Measurements from ENCODE around the gene NRIP1.

NRIP1 gene

GRCh38 chr21:14981246-14981645 is 83.6 kb downstream of the NRIP1 start:
- Histone ChIP-seq H3K18ac (ENCODE audit: low read depth in 1 of 2, low read length in 2 of 2) (no peak overlapping the region), H2BK15ac (ENCODE audit: low read depth, poor library complexity, severe bottlenecking) (no peak overlapping the region), H3K4me3 (ENCODE audit: insufficient read depth in 1 of 2, low read depth in 1 of 2, low read length in 2 of 2) (no peak overlapping the region), H3K27ac (ENCODE audit: low read length, poor library complexity, severe bottlenecking) (no peak overlapping the region), H3K79me1 (replicated peaks; ENCODE audit: low read length, poor library complexity, severe bottlenecking) (peaks cover 20% of the 10 kb centered on the region), H2BK12ac (ENCODE audit: low read length in 2 of 2) (no peak overlapping the region), H3K14ac (ENCODE audit: low read length in 2 of 2) (no peak overlapping the region), H3K27me3 (ENCODE audit: control insufficient read depth in 1 of 2, insufficient read depth in 1 of 2, low read length in 2 of 2) (no peaks in the 10 kb centered on the region), H3K23ac (ENCODE audit: low read length in 2 of 2) (no peak overlapping the region), H3K9ac (ENCODE audit: low read length) (no peak overlapping the region), H3K4ac (ENCODE audit: low read depth in 1 of 2, low read length in 2 of 2) (no peak overlapping the region), H3K4me2 (ENCODE audit: low read length, poor library complexity, severe bottlenecking) (no peak overlapping the region), H4K91ac (ENCODE audit: low read length) (no peak overlapping the region), H2AFZ (ENCODE audit: low read depth, low read length) (no peak overlapping the region), H3K4me1 (ENCODE audit: control insufficient read depth, insufficient read depth, low read depth, low read length) (no peaks in the 10 kb centered on the region), H2BK120ac (ENCODE audit: low read depth, low read length) (no peak overlapping the region), H3K9me3 (ENCODE audit: control insufficient read depth, low read length) (no peaks in the 10 kb centered on the region), H2BK5ac (ENCODE audit: low read depth, low read length, poor library complexity, severe bottlenecking) (no peak overlapping the region), H4K8ac (ENCODE audit: low read length) (no peak overlapping the region), H3K36me3 (ENCODE audit: control insufficient read depth in 1 of 2, insufficient read depth in 2 of 2, low read depth in 1 of 2, low read length in 2 of 2) (peaks cover 0 to 48% of the 10 kb centered on the region in 2 experiments), H2AK5ac (ENCODE audit: low read length, severe bottlenecking) (no peak overlapping the region)
- 83% methylated on average over 1 of the region's 5 CpGs for WGBS
- DNase-seq, result no peak

DNA sequence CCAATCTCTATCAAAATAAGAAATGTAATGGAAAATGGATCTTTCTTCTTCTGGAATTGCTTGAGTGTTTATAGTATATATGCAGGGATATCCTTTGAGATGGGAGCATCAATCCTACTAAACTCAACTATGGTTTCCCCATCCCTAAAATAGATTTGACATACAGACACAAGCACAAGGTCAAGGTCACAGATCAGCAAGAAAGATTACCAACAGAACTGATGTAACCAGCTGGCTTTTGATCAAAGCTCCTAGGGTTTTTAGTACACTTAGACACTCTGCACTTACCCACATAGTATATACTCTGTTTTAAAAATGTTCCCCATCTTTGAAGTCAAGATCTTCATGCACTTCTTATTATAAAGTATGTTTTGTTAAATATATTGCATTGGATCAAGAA is 85.5 kb downstream of the NRIP1 start:
- Histone ChIP-seq H2BK15ac (ENCODE audit: low read depth, poor library complexity, severe bottlenecking) (no peak overlapping the region), H3K14ac (ENCODE audit: low read length in 2 of 2) (no peak overlapping the region), H2BK120ac (ENCODE audit: low read depth, low read length) (no peak overlapping the region), H3K4me1 (ENCODE audit: control insufficient read depth, insufficient read depth, low read depth, low read length) (no peaks in the 10 kb centered on the region), H3K9ac (ENCODE audit: low read length) (no peak overlapping the region), H3K27me3 (ENCODE audit: control insufficient read depth in 1 of 2, insufficient read depth in 1 of 2, low read length in 2 of 2) (no peaks in the 10 kb centered on the region), H3K4me3 (ENCODE audit: insufficient read depth in 1 of 2, low read depth in 1 of 2, low read length in 2 of 2) (no peak overlapping the region), H3K27ac (ENCODE audit: low read length, poor library complexity, severe bottlenecking) (no peak overlapping the region), H3K36me3 (ENCODE audit: control insufficient read depth in 1 of 2, insufficient read depth in 2 of 2, low read depth in 1 of 2, low read length in 2 of 2) (peaks cover 4 to 49% of the 10 kb centered on the region in 2 experiments), H3K4ac (ENCODE audit: low read depth in 1 of 2, low read length in 2 of 2) (no peak overlapping the region), H4K91ac (ENCODE audit: low read length) (no peak overlapping the region), H2BK5ac (ENCODE audit: low read depth, low read length, poor library complexity, severe bottlenecking) (no peak overlapping the region), H3K18ac (ENCODE audit: low read depth in 1 of 2, low read length in 2 of 2) (no peak overlapping the region), H2AFZ (ENCODE audit: low read depth, low read length) (no peak overlapping the region), H3K4me2 (ENCODE audit: low read length, poor library complexity, severe bottlenecking) (no peak overlapping the region), H3K9me3 (ENCODE audit: control insufficient read depth, low read length) (no peaks in the 10 kb centered on the region), H3K79me1 (replicated peaks; ENCODE audit: low read length, poor library complexity, severe bottlenecking) (peaks cover 18% of the 10 kb centered on the region), H2BK12ac (ENCODE audit: low read length in 2 of 2) (no peak overlapping the region), H3K23ac (ENCODE audit: low read length in 2 of 2) (no peak overlapping the region), H4K8ac (ENCODE audit: low read length) (no peak overlapping the region), H2AK5ac (ENCODE audit: low read length, severe bottlenecking) (no peak overlapping the region)
- no peak for DNase-seq

GRCh38 chr21:14977814-14978213 is 87.0 kb downstream of the NRIP1 start:
- Histone ChIP-seq H3K9ac (ENCODE audit: low read length) (no peak overlapping the region), H2BK15ac (ENCODE audit: low read depth, poor library complexity, severe bottlenecking) (no peak overlapping the region), H3K23ac (ENCODE audit: low read length in 2 of 2) (no peak overlapping the region), H3K27me3 (ENCODE audit: control insufficient read depth in 1 of 2, insufficient read depth in 1 of 2, low read length in 2 of 2) (no peaks in the 10 kb centered on the region), H3K18ac (ENCODE audit: low read depth in 1 of 2, low read length in 2 of 2) (no peak overlapping the region), H2AK5ac (ENCODE audit: low read length, severe bottlenecking) (no peak overlapping the region), H3K27ac (ENCODE audit: low read length, poor library complexity, severe bottlenecking) (no peak overlapping the region), H4K8ac (ENCODE audit: low read length) (no peak overlapping the region), H3K4ac (ENCODE audit: low read depth in 1 of 2, low read length in 2 of 2) (no peak overlapping the region), H3K4me2 (ENCODE audit: low read length, poor library complexity, severe bottlenecking) (no peak overlapping the region), H3K79me1 (replicated peaks; ENCODE audit: low read length, poor library complexity, severe bottlenecking) (peaks cover 17% of the 10 kb centered on the region), H3K36me3 (ENCODE audit: control insufficient read depth in 1 of 2, insufficient read depth in 2 of 2, low read depth in 1 of 2, low read length in 2 of 2) (peaks cover 4 to 38% of the 10 kb centered on the region in 2 experiments), H2AFZ (ENCODE audit: low read depth, low read length) (no peak overlapping the region), H3K4me3 (ENCODE audit: insufficient read depth in 1 of 2, low read depth in 1 of 2, low read length in 2 of 2) (no peak overlapping the region), H3K14ac (ENCODE audit: low read length in 2 of 2) (no peak overlapping the region), H2BK12ac (ENCODE audit: low read length in 2 of 2) (no peak overlapping the region), H3K4me1 (ENCODE audit: control insufficient read depth, insufficient read depth, low read depth, low read length) (no peaks in the 10 kb centered on the region), H2BK120ac (ENCODE audit: low read depth, low read length) (no peak overlapping the region), H2BK5ac (ENCODE audit: low read depth, low read length, poor library complexity, severe bottlenecking) (no peak overlapping the region), H3K9me3 (ENCODE audit: control insufficient read depth, low read length) (no peaks in the 10 kb centered on the region), H4K91ac (ENCODE audit: low read length) (no peak overlapping the region)
- DNase-seq, result no peak
- WGBS, result 99% methylated on average over 3 of the region's 5 CpGs

GRCh38 chr21:14975136-14975919 is 89.5 kb downstream of the NRIP1 start:
- Histone ChIP-seq H2AK5ac (ENCODE audit: low read length, severe bottlenecking) (no peak overlapping the region), H4K8ac (ENCODE audit: low read length) (no peak overlapping the region), H2BK120ac (ENCODE audit: low read depth, low read length) (no peak overlapping the region), H3K4me2 (ENCODE audit: low read length, poor library complexity, severe bottlenecking) (no peak overlapping the region), H3K79me1 (replicated peaks; ENCODE audit: low read length, poor library complexity, severe bottlenecking) (peaks cover 16% of the 10 kb centered on the region), H3K36me3 (ENCODE audit: control insufficient read depth in 1 of 2, insufficient read depth in 2 of 2, low read depth in 1 of 2, low read length in 2 of 2) (peaks cover 4 to 27% of the 10 kb centered on the region in 2 experiments), H2BK12ac (ENCODE audit: low read length in 2 of 2) (no peak overlapping the region), H3K4ac (ENCODE audit: low read depth in 1 of 2, low read length in 2 of 2) (no peak overlapping the region), H2AFZ (ENCODE audit: low read depth, low read length) (no peak overlapping the region), H2BK5ac (ENCODE audit: low read depth, low read length, poor library complexity, severe bottlenecking) (no peak overlapping the region), H4K91ac (ENCODE audit: low read length) (no peak overlapping the region), H3K9ac (ENCODE audit: low read length) (no peak overlapping the region), H3K23ac (ENCODE audit: low read length in 2 of 2) (no peak overlapping the region), H2BK15ac (ENCODE audit: low read depth, poor library complexity, severe bottlenecking) (no peak overlapping the region), H3K27ac (ENCODE audit: low read length, poor library complexity, severe bottlenecking) (no peak overlapping the region), H3K27me3 (ENCODE audit: control insufficient read depth in 1 of 2, insufficient read depth in 1 of 2, low read length in 2 of 2) (no peaks in the 10 kb centered on the region), H3K4me1 (ENCODE audit: control insufficient read depth, insufficient read depth, low read depth, low read length) (no peaks in the 10 kb centered on the region), H3K14ac (ENCODE audit: low read length in 2 of 2) (no peak overlapping the region), H3K9me3 (ENCODE audit: control insufficient read depth, low read length) (no peaks in the 10 kb centered on the region), H3K18ac (ENCODE audit: low read depth in 1 of 2, low read length in 2 of 2) (no peak overlapping the region), H3K4me3 (ENCODE audit: insufficient read depth in 1 of 2, low read depth in 1 of 2, low read length in 2 of 2) (no peak overlapping the region)
- WGBS, result 91% methylated on average over 2 of the region's 6 CpGs
- no peak for DNase-seq

Measured in mesenchymal stem cell (in vitro differentiated cells and primary cell).